Stimulated activated CD8-positive, alpha-beta memory T cell treated with anti-CD3 and anti-CD28 coated beads, Interleukin-7, amount 100 ng/mL, for 24 hours (primary cell): ENCODE results near the gene DAPK2.
"Not testable (repeated sequence)": the region's sequence is repeated elsewhere in the genome, so short reads cannot be mapped to it uniquely, and the experiment has no call there.

ENCODE experiments used
- DNase-seq: peaks from one replicate; pipeline ENCODE4 v3.0.0-alpha.2; 2020; ENCODE audit warnings: low read depth

Gene DAPK2

GRCh38 chr15:64046421-64047153 is at the start of gene DAPK2:
Gene DAPK2, minus strand, starts transcription at chr15:64046485. Its CDS starts 6,224 bp downstream, at chr15:64040261.
- DNase-seq = peak; percentile 26

- no peak for DNase-seq
Observed at GRCh38 chr15:64095431-64095794, 49.1 kb upstream of the DAPK2 start.

- DNase-seq = peak; percentile 82
Observed at GRCh38 chr15:64093627-64094417, 47.5 kb upstream of the DAPK2 start, which contains the start of gene CIAO2A. Gene CIAO2A, minus strand, starts transcription at chr15:64093838. Its CDS starts 70 bp downstream, at chr15:64093768.

GRCh38 chr15:64092864-64093626 is 46.8 kb upstream of the DAPK2 start:
- no peak for DNase-seq

GRCh38 chr15:64092075-64092820 is 46.0 kb upstream of the DAPK2 start:
- DNase-seq = no peak

GRCh38 chr15:64090527-64090926 is 44.2 kb upstream of the DAPK2 start:
- DNase-seq = no peak

GRCh38 chr15:64089543-64090280 is 43.4 kb upstream of the DAPK2 start:
- DNase-seq = no peak

GRCh38 chr15:64082757-64083156 is 36.5 kb upstream of the DAPK2 start:
- no peak for DNase-seq

GRCh38 chr15:64073496-64073895 is 27.2 kb upstream of the DAPK2 start:
- DNase-seq = not testable (repeated sequence)

- no peak for DNase-seq
Observed at GRCh38 chr15:64072812-64073211, 26.5 kb upstream of the DAPK2 start.

- no peak for DNase-seq
Observed at GRCh38 chr15:64071931-64072765, 25.9 kb upstream of the DAPK2 start.

GRCh38 chr15:64070965-64071851 is 24.9 kb upstream of the DAPK2 start:
- no peak for DNase-seq

- DNase-seq = no peak
Observed at GRCh38 chr15:64070106-64070505, 23.8 kb upstream of the DAPK2 start.

- DNase-seq = no peak
Observed at GRCh38 chr15:64068133-64068532, 21.8 kb upstream of the DAPK2 start.

- peak; percentile 38 for DNase-seq
Observed at GRCh38 chr15:64067564-64068030, 21.3 kb upstream of the DAPK2 start.

GRCh38 chr15:64066451-64066850 is 20.2 kb upstream of the DAPK2 start:
- DNase-seq = no peak

GRCh38 chr15:64060716-64061115 is 14.4 kb upstream of the DAPK2 start:
- no peak for DNase-seq

GRCh38 chr15:64059104-64059503 is 12.8 kb upstream of the DAPK2 start:
- DNase-seq = not testable (repeated sequence)

GRCh38 chr15:64058279-64058678 is 12.0 kb upstream of the DAPK2 start:
- DNase-seq = no peak
